HepG2 (cell line): ENCODE data around the gene NDUFB8. TPM values are rescaled to one million over a fixed set of nuclear protein-coding genes. Genes with fewer than 3 reads are reported as not detected.

Source experiments
- FIP1L1 ChIP-seq: fragments of 200-400 bp; formaldehyde crosslinking; IDR thresholded peaks from 2 replicates; pipeline ENCODE4 v1.6.1; 2018; ENCODE audit warnings: low read depth, mild to moderate bottlenecking, low read length, moderate library complexity, borderline replicate concordance; ENCODE audit not compliant: insufficient read depth
- HNRNPL ChIP-seq: fragments of 200-400 bp; formaldehyde crosslinking; IDR thresholded peaks from 2 replicates; pipeline ENCODE4 v1.6.1; 2017; ENCODE audit warnings: mild to moderate bottlenecking, low read depth, low read length
- LCORL ChIP-seq, 2 experiments: fragments of 450-650 bp in 1 of 2; sonication (generic) in 1 of 2; formaldehyde crosslinking in 1 of 2; IDR thresholded peaks; 2 replicates each; pipeline versions ENCODE4 v1.5.0 to v1.6.1; 2017 to 2020; ENCODE audit warnings: antibody characterized with exemption in 1 of 2, missing genetic modification reagents in 1 of 2
- MTF1 ChIP-seq: sonication (generic); formaldehyde crosslinking; IDR thresholded peaks from 2 replicates; pipeline ENCODE4 v1.5.0; 2020; ENCODE audit warnings: missing genetic modification reagents
- MXI1 ChIP-seq: IDR thresholded peaks from 3 replicates; pipeline ENCODE4 v1.6.1; 2012; ENCODE audit warnings: low read depth, low read length, inconsistent platforms, borderline replicate concordance
- NAIF1 ChIP-seq: sonication (generic); formaldehyde crosslinking; IDR thresholded peaks from 2 replicates; pipeline ENCODE4 v1.5.0; 2020; ENCODE audit warnings: mild to moderate bottlenecking, missing genetic modification reagents, borderline replicate concordance
- PLRG1 ChIP-seq: fragments of 450-650 bp; conservative IDR thresholded peaks from 2 replicates; pipeline ENCODE4 v1.6.1; 2016
- RXRB ChIP-seq: IDR thresholded peaks from 2 replicates; pipeline ENCODE4 v1.6.1; 2016; ENCODE audit warnings: borderline replicate concordance, missing genetic modification reagents, missing compliant biosample characterization
- SALL1 ChIP-seq: sonication (generic); formaldehyde crosslinking; IDR thresholded peaks from 2 replicates; pipeline ENCODE4 v1.8.0; 2022; ENCODE audit warnings: mild to moderate bottlenecking, missing genetic modification reagents
- SALL2 ChIP-seq: sonication (generic); formaldehyde crosslinking; IDR thresholded peaks from 2 replicates; pipeline ENCODE4 v1.8.1; 2023; ENCODE audit warnings: mild to moderate bottlenecking, missing genetic modification reagents, inconsistent platforms
- TRIM24 ChIP-seq: sonication (generic); formaldehyde crosslinking; IDR thresholded peaks from 2 replicates; pipeline ENCODE4 v1.8.0; 2022; ENCODE audit warnings: mild to moderate bottlenecking, missing genetic modification reagents
- ZNF354B ChIP-seq: sonication (generic); formaldehyde crosslinking; IDR thresholded peaks from 2 replicates; pipeline ENCODE4 v1.8.0; 2022; ENCODE audit warnings: mild to moderate bottlenecking, missing genetic modification reagents
- ZNF777 ChIP-seq: sonication (generic); formaldehyde crosslinking; IDR thresholded peaks from 2 replicates; pipeline ENCODE4 v1.4.0; 2020; ENCODE audit warnings: missing genetic modification reagents
- ZSCAN12 ChIP-seq: sonication (generic); formaldehyde crosslinking; IDR thresholded peaks from 2 replicates; pipeline ENCODE4 v1.9.0; 2021; ENCODE audit warnings: mild to moderate bottlenecking, missing genetic modification reagents
- polyA plus RNA-seq, 8 experiments: library from polyadenylated mRNA; depleted of rRNA in 3 of 8; stranded (reverse) in 7 of 8; unstranded in 1 of 8; fragments of >200 nt; fragmentation: Illumina TruSeq in 4 of 8; extraction: Trizol in 4 of 8; gene quantifications; 2 replicates each; pipeline versions ENCODE4 v1.2.1 to v1.2.3, GENCODE V29; 2011 to 2016; ENCODE audit warnings: low read depth in 4 of 8, missing spikeins in 1 of 8, mixed read lengths in 1 of 8; ENCODE audit not compliant: insufficient read depth in 1 of 8
- total RNA-seq, 5 experiments: library from RNA; depleted of rRNA; stranded (reverse); fragments of >200 nt; fragmentation: Illumina TruSeq; extraction: Trizol; gene quantifications; 2 replicates each; pipeline ENCODE4 v1.2.3, GENCODE V29; 2016; ENCODE audit warnings: low read depth in 1 of 5
- TF ChIP-seq, protein P1 (sequence below): sonication (generic); formaldehyde crosslinking; IDR thresholded peaks from 2 replicates; pipeline ENCODE4 v1.5.1; 2020; ENCODE audit warnings: missing genetic modification reagents, mild to moderate bottlenecking, borderline replicate concordance
- TF ChIP-seq, protein P2 (sequence below): sonication (generic); formaldehyde crosslinking; IDR thresholded peaks from 2 replicates; pipeline ENCODE4 v1.4.0; 2020; ENCODE audit warnings: missing genetic modification reagents
- TF ChIP-seq, protein P3 (sequence below): sonication (generic); formaldehyde crosslinking; IDR thresholded peaks from 2 replicates; pipeline ENCODE4 v1.5.1; 2020; ENCODE audit warnings: missing genetic modification reagents, mild to moderate bottlenecking, borderline replicate concordance
- TF ChIP-seq, protein P4 (sequence below): sonication (generic); formaldehyde crosslinking; IDR thresholded peaks from 2 replicates; pipeline ENCODE4 v1.5.0; 2020; ENCODE audit warnings: mild to moderate bottlenecking, missing genetic modification reagents
- TF ChIP-seq, protein P5 (sequence below): sonication (generic); formaldehyde crosslinking; IDR thresholded peaks from 2 replicates; pipeline ENCODE4 v1.4.0; 2020; ENCODE audit warnings: missing genetic modification reagents

Gene NDUFB8
- total and polyA plus RNA-seq, 2 of the 13 experiments (the other 11 are each of a cell fraction or from before 2014, with no cell fraction given): 210 to 216 TPM

DNA sequence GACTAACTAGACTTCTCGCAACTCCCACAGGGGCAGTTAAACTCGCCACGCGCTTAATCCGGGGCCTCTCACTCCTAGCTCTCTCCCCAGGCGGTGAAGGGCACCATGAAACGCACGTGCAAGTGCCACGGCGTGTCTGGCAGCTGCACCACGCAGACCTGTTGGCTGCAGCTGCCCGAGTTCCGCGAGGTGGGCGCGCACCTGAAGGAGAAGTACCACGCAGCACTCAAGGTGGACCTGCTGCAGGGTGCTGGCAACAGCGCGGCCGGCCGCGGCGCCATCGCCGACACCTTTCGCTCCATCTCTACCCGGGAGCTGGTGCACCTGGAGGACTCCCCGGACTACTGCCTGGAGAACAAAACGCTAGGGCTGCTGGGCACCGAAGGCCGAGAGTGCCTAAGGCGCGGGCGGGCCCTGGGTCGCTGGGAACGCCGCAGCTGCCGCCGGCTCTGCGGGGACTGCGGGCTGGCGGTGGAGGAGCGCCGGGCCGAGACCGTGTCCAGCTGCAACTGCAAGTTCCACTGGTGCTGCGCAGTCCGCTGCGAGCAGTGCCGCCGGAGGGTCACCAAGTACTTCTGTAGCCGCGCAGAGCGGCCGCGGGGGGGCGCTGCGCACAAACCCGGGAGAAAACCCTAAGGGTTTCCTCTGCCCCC, 47.4 kb downstream of the NDUFB8 start (continued):
- TF ChIP-seq, protein P1, sequence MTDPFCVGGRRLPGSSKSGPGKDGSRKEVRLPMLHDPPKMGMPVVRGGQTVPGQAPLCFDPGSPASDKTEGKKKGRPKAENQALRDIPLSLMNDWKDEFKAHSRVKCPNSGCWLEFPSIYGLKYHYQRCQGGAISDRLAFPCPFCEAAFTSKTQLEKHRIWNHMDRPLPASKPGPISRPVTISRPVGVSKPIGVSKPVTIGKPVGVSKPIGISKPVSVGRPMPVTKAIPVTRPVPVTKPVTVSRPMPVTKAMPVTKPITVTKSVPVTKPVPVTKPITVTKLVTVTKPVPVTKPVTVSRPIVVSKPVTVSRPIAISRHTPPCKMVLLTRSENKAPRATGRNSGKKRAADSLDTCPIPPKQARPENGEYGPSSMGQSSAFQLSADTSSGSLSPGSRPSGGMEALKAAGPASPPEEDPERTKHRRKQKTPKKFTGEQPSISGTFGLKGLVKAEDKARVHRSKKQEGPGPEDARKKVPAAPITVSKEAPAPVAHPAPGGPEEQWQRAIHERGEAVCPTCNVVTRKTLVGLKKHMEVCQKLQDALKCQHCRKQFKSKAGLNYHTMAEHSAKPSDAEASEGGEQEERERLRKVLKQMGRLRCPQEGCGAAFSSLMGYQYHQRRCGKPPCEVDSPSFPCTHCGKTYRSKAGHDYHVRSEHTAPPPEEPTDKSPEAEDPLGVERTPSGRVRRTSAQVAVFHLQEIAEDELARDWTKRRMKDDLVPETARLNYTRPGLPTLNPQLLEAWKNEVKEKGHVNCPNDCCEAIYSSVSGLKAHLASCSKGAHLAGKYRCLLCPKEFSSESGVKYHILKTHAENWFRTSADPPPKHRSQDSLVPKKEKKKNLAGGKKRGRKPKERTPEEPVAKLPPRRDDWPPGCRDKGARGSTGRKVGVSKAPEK: 0 out of 2 replicates have a peak, but pooled peaks have one; percentile 24
- TF ChIP-seq TRIM24 (CRISPR knock-in tag) (no peak), ZNF777 (CRISPR knock-in tag) (peak; percentile 36), MXI1 (no peak), HNRNPL (0 out of 2 replicates have a peak, but pooled peaks have one; percentile 50), ZNF354B (CRISPR knock-in tag) (no peak), FIP1L1 (no peak), MTF1 (CRISPR knock-in tag) (no peak), SALL2 (CRISPR knock-in tag) (0 out of 2 replicates have a peak, but pooled peaks have one; percentile 27), ZSCAN12 (no peak), LCORL (IDR thresholded peaks at IDR 0.05) (no peak), LCORL (CRISPR knock-in tag; IDR thresholded peaks at IDR 0.05) (no peak), RXRB (0 out of 2 replicates have a peak, but pooled peaks have one; percentile 17), SALL1 (CRISPR knock-in tag) (no peak; the same call in 1 of the 2 replicates), NAIF1 (CRISPR knock-in tag) (no peak), PLRG1 (no peak)
- TF ChIP-seq, protein P2, sequence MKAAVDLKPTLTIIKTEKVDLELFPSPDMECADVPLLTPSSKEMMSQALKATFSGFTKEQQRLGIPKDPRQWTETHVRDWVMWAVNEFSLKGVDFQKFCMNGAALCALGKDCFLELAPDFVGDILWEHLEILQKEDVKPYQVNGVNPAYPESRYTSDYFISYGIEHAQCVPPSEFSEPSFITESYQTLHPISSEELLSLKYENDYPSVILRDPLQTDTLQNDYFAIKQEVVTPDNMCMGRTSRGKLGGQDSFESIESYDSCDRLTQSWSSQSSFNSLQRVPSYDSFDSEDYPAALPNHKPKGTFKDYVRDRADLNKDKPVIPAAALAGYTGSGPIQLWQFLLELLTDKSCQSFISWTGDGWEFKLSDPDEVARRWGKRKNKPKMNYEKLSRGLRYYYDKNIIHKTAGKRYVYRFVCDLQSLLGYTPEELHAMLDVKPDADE (CRISPR knock-in tag): no peak
- TF ChIP-seq, protein P3, sequence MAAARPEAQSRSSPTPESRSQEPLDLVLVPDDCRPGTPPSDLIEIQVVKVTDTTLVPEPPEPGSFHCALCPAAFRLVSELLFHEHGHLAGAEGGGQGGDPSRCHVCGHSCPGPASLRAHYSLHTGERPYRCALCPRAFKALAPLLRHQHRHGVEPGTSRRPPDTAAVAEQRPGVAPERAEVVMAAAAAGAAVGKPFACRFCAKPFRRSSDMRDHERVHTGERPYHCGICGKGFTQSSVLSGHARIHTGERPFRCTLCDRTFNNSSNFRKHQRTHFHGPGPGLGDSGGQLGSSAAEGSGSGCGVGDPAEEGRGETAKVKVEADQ (CRISPR knock-in tag): no peak
- TF ChIP-seq, protein P4, sequence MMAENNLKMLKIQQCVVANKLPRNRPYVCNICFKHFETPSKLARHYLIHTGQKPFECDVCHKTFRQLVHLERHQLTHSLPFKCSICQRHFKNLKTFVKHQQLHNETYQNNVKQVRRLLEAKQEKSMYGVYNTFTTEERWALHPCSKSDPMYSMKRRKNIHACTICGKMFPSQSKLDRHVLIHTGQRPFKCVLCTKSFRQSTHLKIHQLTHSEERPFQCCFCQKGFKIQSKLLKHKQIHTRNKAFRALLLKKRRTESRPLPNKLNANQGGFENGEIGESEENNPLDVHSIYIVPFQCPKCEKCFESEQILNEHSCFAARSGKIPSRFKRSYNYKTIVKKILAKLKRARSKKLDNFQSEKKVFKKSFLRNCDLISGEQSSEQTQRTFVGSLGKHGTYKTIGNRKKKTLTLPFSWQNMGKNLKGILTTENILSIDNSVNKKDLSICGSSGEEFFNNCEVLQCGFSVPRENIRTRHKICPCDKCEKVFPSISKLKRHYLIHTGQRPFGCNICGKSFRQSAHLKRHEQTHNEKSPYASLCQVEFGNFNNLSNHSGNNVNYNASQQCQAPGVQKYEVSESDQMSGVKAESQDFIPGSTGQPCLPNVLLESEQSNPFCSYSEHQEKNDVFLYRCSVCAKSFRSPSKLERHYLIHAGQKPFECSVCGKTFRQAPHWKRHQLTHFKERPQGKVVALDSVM (CRISPR knock-in tag): no peak
- TF ChIP-seq, protein P5, sequence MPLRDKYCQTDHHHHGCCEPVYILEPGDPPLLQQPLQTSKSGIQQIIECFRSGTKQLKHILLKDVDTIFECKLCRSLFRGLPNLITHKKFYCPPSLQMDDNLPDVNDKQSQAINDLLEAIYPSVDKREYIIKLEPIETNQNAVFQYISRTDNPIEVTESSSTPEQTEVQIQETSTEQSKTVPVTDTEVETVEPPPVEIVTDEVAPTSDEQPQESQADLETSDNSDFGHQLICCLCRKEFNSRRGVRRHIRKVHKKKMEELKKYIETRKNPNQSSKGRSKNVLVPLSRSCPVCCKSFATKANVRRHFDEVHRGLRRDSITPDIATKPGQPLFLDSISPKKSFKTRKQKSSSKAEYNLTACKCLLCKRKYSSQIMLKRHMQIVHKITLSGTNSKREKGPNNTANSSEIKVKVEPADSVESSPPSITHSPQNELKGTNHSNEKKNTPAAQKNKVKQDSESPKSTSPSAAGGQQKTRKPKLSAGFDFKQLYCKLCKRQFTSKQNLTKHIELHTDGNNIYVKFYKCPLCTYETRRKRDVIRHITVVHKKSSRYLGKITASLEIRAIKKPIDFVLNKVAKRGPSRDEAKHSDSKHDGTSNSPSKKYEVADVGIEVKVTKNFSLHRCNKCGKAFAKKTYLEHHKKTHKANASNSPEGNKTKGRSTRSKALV: peak; percentile 92
